GM21529 (cell line): ENCODE data around the gene SLIT3.

Experiments
- ATAC-seq: cut with Tn5 transposase; IDR thresholded peaks from one replicate; pipeline ENCODE4 v1.9.1; 2021; ENCODE audit not compliant: unreplicated experiment

SLIT3 gene

DNA sequence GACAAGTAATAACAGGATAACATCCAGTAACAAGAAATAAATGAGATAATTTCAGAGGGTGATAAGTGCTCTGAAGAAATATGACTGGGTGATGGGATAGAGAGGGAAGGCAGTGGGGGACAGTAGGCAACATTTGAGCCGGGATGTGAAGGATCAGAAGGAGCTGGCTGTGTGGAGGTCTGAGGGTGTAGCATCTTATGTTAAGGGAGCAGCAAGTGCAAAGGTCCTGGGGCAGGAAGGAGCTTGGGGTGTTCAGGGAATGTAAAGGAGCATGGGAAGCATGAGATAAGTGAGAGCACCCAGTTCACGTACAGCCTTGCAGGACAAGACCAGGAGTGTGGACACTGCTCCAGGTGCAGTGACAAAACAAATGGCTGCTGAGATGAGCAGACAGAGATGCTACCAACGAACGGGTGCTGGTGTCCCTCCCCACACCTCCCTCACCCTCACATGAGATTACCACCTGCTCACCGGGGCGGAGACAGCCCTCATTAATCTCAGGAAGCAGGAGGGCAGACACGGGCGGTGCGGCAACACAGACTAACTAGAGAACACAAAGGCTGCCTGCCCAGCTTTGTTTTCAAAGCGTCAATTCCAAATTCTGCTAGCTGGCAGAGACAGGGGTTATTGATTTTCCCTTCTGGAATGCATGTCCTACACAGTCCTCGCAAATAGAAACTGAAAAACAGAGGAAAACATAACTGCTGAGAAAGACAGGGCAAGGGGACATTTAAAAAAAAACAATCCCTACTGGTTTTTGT is 423.6 kb downstream of the SLIT3 start:
- ATAC-seq, result no peak

DNA sequence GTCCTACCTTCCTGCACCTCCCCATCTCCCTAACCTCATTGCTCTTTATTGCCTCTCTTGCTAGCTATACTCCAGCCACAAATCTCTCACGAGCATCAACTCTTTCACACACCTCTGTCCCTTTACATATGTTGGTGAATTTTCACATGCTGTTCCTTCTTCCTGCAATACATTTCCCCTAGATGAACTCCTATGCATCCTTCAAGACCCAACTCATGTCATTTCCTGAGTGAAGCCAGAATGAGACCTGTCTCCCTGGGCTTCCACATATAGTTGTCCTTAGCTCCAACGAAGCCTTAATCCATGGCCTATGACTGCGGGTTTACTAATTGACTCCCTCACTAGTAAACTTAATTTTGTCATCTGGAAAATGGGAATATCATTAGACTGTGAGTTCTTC is 424.5 kb downstream of the SLIT3 start:
- no peak for ATAC-seq

DNA sequence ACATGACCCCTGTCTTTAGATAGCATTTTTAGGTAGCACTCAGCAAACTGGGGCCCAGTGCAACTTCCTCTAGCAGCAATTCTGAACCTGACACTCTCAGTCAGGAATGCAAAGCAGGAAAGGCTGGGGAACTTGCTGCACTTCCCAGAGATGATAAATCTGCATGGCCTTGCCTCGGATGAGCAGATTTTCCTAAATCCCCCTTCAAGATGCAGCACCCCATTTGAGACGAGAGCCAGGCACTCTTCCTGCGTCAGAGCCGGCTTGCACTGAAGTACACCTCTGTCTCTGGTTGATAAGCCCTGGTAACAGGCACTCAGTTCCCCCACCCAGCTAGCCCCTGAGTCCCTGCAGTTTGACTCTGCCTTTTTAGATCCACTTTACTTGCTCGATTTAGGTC is 425.1 kb downstream of the SLIT3 start:
- ATAC-seq, result no peak

DNA sequence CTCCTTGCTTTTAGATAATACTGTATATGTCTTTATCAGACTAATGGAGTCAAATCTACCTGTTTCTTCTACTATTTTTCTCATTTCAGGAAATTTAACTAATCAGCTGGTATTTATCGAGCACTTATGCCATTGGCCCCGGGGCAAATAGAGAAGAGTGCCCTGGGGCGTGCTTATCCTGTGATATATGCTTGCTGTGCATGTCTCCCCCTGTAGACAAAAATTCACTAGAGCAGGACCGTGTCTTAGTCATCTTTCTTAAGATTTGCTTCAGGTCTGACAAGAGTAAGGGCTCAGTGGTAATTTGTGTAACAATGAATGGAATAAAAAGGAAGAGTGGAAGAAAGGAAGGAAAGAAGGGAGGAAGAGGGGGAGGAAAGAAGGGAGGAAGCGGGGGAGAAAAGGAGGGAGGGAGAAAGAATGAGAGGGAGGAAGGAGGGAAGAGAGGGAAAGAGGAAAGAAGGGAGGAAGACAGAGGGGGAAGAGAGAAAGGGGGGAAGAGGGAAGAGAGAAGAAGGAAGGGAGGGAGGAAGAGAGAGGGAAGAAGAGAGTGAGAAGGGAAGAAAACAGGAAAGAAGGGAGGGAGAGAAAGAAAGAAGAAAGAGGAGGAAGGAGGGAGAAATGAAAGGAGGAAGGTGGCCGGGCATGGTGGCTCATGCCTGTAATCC is 426.1 kb downstream of the SLIT3 start:
- ATAC-seq, result no peak

DNA sequence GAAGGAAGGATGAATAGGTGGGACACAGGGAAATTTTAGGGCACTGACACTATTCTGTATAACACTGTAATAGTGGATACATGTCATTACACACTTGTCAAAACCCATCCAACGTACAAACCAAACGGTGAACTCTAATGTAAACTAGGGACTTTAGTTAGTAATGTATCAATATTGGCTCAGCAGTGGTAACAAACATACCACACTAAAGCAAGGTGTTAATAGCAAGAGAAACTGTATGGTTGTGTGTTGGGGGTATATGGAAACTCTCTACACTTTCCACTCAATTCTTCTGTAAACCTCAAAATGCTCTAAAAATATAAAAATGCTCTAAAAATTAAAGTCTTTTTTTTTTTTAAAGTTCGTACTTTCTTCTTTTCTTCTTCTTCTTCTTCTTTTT is 428.7 kb downstream of the SLIT3 start:
- ATAC-seq, result no peak

DNA sequence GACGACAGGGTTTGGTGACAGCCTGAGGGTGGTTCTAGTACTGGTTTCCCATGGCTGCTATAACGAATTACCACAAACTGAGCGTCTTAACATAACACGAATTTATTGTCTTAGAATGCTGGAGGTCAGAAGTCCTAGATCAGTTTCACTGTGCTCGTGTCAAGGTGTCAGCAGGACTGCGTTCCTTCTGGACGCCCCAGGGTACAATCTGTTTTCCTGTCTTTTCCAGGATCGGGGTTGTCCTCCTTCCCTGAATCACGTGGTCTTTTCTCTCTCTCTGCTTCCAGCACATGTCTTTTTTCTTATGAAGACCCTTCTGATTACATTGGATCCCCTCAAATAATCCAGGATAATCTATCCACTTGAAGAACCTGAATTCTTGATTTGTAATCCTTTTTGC is 430.0 kb downstream of the SLIT3 start:
- no peak for ATAC-seq

DNA sequence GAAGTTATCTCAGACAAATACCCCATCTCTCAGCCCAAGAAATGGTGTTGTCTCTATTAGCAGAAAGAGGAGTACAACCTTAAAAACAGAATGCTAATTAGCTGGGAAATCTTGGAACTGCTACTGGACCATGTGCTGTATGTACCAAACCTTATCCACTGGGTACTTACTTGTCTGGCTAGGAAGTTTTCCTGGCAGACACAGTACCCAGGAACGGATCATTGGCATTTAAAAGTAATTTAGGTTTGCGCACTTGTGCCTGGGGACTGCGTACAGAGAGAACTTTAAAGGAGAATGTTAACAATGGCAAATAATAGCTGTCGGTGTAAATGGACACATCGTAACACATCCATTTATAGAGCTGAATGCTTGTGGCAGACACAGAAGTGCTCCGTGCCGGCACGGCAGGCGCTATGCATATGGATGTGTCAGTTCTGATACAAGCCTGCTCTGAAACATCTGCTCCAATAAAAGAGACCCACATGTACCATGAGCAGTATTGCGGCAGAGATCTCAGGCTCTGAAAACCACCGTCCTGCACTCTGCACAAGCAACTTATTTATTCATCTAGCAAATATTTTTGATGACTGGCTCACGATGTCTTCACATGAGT is 431.2 kb downstream of the SLIT3 start:
- ATAC-seq, result no peak

DNA sequence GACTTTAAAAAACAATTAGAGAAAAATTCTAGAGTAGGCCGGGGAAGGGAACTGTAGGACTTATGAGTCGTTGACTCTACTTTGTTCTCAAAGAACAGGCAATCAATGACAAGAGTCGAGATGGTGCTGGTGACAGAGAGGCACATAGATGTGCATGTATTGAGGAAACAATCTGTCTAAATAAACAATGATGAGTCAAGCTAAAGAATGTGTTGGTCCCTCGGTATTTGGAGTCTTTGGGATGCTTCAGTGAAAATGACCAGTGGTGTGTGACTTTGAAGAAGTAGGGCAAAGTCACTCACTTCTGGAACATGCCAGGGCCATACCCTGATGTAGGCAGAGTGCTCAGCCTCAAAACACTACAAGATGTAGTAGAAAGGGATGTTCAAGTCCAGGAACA is 433.7 kb downstream of the SLIT3 start:
- no peak for ATAC-seq

DNA sequence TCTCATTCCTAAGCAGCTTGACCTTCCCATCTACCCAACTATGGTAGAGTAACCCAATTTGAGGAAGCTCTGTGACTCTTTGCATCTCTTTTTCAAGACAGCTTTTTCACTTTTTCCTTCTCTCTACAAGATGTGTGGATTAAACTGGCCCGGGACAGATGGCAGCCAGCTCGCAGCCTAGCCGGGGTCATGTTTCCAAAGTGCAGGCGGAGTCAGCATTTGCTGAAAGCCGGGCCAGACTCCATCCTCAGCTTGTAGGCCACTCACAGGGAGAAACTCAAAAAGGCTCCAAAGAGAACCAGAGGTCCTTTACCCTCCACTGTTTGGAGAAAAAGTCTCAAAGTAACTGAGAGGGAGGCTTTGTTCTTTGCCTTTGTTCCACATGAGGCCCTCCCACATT is 435.0 kb downstream of the SLIT3 start:
- ATAC-seq, result no peak

DNA sequence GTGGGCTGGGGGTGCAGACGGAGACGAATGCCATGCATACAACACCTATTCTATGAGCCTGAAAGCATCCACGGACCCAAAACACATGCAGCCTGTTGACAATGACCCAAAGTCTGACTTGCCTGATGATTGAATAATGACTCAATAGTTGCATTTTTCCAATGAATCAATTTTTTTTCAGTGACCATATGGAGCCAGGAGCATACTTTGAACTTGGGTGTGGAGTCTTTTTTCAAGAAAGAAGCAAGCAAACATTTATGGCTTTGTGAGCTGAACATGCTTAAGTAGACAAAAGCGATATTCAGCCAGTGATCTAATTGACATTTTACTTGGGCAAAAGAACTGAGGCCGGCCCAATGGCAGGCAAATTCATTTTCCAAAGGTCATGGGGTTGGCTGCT is 437.9 kb downstream of the SLIT3 start:
- no peak for ATAC-seq

DNA sequence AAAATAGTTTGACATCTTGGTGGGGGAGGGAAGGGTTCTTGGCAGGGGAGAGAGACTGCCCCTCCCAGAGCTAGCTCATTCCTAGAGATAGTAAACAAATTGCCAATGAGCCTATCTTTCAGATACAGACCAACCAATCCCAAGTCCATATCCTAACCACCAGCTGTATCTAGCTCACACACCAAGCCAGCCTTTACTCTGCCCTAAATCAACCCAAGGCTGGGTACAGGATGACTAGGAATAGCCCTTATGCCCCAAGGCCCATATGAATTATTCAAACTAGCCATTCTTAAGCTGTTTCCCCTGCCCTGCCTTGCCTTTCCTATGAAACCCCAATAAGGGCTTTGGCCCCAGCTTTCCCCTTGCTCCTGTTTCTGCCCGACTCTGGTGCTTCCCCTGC is 440.4 kb downstream of the SLIT3 start:
- no peak for ATAC-seq

DNA sequence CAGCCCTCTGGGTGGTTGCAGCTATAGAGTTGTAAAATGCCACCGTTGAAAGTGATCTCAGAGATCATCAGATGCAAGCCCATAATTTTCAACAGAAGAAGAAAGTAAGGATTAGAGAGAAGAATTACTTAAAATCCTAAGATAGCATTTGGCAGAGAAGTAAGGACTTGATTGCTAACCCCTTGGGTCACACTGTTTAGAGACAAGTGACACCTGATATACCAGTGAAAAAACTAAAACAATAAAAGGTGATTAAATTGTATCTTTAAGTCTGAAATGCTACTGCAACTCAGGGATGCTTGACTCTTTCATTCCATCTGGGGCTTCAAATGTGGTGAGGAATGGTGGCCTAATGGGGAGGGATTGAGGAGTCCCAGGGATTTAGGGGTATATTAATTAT is 440.9 kb downstream of the SLIT3 start:
- ATAC-seq, result no peak

DNA sequence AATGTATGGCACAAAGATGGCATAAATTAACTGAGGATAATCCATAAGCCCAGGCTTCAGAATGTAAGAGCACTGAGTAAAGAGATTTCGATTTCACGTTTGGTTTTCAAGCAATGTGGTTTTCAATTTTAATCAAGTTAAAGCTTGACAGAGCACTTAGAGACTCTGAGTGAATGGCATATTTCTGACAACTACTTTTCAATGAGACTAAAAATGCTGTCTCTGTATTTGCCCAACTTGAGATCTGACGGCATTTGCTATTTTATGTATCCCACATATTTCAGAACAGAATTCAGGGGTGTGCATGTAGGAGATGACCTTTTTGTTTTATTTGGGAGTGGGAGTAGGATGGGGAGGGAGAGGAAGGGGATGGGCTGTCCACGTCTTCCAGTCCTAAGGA is 441.5 kb downstream of the SLIT3 start:
- ATAC-seq, result no peak

DNA sequence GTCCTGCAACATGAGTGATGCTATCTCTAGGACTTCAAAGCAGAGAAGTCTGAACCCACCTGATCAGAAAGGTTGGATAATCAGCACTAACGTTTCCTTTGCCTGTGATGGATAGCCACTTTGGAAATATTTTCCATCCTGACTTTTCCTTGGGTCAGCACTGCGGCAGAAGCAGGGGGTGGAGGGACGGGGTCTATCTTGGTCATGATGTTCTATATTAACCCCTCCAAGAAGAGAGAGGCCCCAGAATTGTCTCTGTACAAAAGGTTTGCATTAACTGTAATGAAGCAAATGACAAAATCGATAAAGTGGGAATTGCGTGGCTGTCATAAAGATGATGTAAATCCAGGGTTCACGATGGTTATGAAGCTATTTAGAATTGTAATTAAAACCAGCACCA is 441.9 kb downstream of the SLIT3 start:
- ATAC-seq, result no peak

DNA sequence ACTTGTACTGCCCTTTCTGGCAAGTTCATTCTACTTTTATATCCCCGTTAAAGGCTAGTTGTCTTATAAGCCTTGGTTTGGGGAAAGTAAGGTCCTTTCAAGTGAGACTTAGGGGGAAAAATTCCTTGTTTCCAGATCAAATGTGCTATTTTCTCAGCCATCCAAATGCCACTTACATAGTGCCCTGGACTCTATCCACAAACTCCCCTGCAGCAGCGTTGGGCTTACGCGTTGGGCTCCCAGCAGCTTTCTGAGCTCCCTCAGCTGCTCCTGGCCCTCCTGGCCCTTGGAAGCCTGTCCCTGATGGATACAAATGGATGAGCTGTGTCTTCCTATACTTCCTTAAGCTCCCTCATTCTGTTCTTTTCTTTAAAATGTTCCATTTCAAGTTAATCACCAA is 442.6 kb downstream of the SLIT3 start:
- ATAC-seq, result no peak

DNA sequence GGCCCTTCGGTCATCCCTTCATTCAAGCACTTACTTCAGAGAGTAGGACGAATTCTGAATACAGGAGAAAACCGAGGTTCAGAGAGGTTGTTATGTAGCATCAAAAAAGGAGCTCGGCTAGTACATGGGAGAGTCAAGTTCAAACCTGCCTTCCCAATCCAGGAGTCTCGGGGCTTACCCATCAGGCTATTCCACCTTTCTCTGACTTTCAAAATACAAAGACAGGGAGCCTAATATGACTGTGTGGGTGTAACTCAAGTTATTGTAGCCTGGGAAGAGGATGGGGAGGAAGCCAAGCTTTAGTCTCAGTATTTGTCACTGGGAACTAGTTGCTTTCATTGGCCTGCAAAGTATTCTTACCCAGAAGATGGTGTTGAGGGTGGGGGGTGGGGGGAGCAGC is 447.0 kb downstream of the SLIT3 start:
- no peak for ATAC-seq

DNA sequence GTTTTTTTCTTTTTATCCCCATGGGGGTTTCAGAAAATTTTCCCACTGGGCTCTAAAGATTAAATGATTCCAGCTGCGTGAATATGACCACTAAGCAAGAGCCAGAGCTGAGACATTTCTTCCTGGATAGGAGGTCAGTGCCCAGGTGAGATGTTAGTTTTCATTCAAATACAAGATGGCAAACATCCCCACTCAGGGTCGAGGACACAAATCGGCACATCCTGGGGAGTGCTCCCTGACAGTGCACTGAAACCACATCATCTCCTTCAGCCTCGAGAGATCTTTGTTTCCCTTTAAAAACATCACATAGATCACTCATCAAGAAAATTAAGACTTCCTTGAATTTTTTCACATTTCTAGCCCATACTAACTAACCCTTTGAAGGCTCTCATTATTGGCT is 448.6 kb downstream of the SLIT3 start:
- ATAC-seq, result no peak

DNA sequence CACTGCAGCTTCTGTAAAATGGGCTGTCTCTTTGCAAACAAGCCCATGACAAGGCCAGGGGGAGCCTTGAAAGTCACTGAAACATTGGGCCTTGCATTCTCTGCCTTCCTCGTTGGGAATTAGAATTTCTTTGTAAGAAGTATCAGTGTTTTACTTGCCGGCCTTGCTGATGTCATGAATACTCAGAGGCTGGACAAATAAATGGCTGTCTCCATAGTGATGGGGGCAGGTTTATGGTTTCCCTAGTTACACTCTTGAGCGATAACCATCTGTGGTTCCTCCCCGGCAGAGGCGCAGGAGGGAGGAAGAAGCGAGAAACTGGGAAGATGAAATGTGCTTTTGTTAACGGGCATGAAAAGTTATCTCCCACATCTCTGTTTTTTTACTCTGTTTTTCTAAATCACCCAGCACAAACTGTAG is 449.0 kb downstream of the SLIT3 start:
- ATAC-seq, result no peak

DNA sequence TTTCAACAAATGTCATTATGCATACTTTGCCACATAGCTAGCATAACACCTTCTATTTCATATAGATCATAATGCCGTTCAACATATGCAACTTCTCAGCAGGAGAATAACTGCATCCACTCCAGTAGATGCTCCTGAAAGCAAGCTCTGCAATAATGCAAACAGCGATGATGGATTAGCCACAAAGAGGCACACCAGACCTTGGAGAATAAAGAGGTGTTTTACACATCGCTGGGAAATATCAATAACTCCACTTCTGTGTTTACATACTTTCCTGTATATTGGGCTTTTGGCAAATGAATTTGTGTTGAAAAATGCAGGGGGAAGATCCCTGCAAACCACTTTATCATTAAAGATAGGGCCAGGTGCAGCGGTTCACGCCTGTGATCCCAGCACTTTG is 450.3 kb downstream of the SLIT3 start:
- ATAC-seq, result no peak

DNA sequence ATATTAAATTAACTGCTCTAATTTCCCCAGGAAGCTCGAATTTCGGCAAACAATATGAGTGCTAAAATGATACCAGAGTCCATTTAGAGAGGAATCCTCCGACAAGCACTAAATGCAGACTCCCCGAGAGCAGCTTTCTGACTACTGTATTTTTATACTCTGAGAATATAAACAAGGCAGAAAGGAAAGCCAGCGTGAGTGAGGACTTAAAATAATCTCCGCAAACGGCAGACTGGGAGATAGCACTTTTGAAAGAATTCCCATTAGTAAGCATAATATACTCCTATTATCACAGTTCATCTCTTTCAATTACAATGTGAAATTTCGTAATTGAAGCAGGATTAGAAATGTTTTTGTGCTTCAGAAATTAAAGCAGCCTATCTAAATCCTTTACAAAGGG is 452.4 kb downstream of the SLIT3 start:
- no peak for ATAC-seq

DNA sequence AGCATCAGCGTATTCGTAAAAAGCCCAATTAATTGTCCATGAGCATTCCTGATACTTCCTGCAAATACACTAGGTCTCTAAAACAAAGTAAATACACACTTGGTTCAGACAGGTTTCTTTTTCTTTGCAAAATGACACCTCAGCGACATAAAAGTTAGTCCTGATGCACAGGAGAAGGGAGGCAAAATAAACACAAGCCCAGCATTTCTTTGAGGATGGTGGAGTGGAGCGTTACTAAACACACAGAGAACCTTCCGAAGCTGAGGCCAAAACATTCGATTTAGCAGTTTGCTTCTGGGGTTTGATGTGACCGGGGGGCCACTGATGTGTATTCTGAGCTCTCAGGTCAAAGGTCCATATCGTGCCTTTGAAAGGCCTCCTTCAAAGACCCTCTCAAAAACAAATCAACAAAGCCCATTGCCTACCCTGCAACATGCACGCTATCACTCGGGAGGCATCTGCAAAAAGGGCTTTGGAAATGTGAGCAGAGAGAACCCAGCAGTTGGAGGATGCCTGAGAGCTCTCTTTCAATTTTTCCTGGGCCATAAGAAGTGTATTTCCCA is 453.3 kb downstream of the SLIT3 start:
- ATAC-seq, result no peak

DNA sequence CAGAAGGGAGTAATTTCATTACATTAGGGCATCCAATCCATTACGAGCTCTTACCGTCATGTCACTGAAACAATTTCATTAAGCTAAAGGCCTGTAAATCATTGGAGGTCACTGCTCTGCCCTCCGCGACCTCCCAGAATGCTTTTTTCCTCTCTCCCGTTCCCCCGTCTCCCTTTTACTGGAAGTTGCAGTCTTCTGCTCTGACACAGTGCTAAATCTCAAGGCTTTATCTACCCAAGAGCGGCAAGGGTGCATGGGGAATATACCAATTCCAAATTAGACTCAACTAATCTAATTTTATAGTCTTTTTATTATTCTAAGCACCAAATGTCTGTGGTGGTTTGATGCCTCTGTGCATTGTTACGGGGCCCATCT is 456.0 kb downstream of the SLIT3 start:
- ATAC-seq, result no peak
